Measurements from ENCODE around the gene SLC46A1.
"Not testable (repeated sequence)": the region's sequence is repeated elsewhere in the genome, so short reads cannot be mapped to it uniquely, and the experiment has no call there.

Gene SLC46A1

DNA sequence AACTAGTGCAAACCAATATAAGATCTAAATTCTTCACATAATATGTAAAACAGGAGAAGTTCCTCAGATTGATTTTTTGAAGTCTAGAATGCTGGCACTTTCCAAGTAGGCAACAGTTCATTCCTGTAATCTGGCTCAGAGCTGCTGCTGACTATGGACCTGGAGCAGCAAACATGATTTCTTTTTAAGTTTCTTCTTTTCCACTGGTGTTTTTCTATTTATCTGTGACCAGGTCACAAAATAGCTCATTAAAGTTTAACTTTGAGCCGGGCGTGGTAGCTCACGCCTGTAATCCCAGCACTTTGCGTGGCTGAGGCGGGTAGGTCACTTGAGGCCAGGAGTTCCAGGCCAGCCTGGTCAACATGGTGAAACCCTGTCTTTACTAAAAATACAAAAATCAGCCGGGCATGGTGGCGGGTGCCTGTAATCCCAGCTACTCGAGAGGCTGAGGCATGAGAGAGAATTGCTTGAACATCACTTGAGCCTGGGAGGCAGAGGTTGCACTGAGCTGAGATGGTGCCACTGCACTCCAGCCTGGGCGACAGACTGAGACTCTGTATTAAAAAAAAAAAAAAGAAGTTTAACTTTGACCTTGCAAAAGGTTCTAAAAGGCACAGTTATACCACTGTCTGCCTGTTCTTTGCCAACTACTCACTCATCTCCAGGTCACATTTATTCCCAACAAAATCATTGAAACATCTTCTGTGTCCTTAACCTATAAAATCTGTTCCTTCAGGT is 38.1 kb upstream of the SLC46A1 start:
- Histone ChIP-seq H3K79me1 (ENCODE audit: low read depth, low read length) (no peaks in the 10 kb centered on the region), H3K4me2 (ENCODE audit: insufficient read depth, low read length, poor library complexity, severe bottlenecking) (no peak overlapping the region), H2BK15ac (ENCODE audit: low read length) (no peak overlapping the region), H3K27ac (replicated peaks; ENCODE audit: low read length) (no peak overlapping the region), H3K23ac (ENCODE audit: low read depth, low read length, poor library complexity) (no peak overlapping the region), H2BK5ac (ENCODE audit: low read length) (no peak overlapping the region), H3K4ac (ENCODE audit: low read length) (no peak overlapping the region), H4K91ac (ENCODE audit: low read depth, low read length, poor library complexity) (no peak overlapping the region), H3K14ac (ENCODE audit: low read length) (no peak overlapping the region), H3K9me3 (replicated peaks in 1 of 2; ENCODE audit: control insufficient read depth in 2 of 2, insufficient read depth in 1 of 2, low read depth in 1 of 2, low read length in 2 of 2) (no peaks in the 10 kb centered on the region), H3K9ac (ENCODE audit: low read depth, low read length, poor library complexity) (no peak overlapping the region), H2AFZ (ENCODE audit: low read length) (no peak overlapping the region), H3K4me3 (ENCODE audit: low read length in 2 of 2) (no peak overlapping the region), H4K8ac (ENCODE audit: low read depth, low read length) (no peak overlapping the region), H2BK12ac (ENCODE audit: low read length) (no peak overlapping the region), H3K18ac (ENCODE audit: low read length) (no peak overlapping the region), H3K36me3 (replicated peaks in 1 of 2; ENCODE audit: control insufficient read depth in 2 of 2, insufficient read depth in 2 of 2, low read length in 2 of 2) (no peaks in the 10 kb centered on the region), H3K4me1 (ENCODE audit: control insufficient read depth in 2 of 2, insufficient read depth in 1 of 2, low read depth in 1 of 2, low read length in 2 of 2) (no peaks in the 10 kb centered on the region), H2AK5ac (ENCODE audit: low read depth, low read length) (no peak overlapping the region), H3K27me3 (ENCODE audit: control insufficient read depth in 3 of 3, insufficient read depth in 3 of 3, low read depth in 1 of 3, low read length in 3 of 3) (peaks cover 0 to under 1% (median 0%) of the 10 kb centered on the region in 3 experiments), H2BK120ac (ENCODE audit: low read depth, low read length) (no peak overlapping the region)
- WGBS, 2 donors (ENCODE audit: extremely low coverage in 2 of 2, insufficient read length in 2 of 2, insufficient replicate concordance in 1 of 2) = no CpG with 5 or more reads among the region's 9 CpGs
- no peak for DNase-seq (ENCODE audit: low spot score)

DNA sequence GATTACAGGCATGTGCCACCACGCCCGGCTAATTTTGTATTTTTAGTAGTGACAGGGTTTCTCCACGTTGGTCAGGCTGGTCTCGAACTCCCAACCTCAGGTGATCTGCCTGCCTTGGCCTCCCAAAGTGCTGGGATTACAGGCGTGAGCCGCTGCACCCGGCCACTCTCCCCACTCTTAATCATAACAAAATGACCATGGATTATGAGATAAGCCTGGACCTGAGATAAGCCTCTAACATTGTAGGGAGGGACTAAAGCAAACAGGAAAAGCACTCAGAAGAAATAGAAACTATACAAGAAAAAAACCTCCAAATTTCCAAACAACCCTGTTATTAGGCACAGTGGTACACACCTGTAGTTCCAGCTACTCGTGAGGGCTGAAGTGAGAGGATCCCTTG is 28.3 kb upstream of the SLC46A1 start:
- WGBS, 2 donors (ENCODE audit: extremely low coverage in 2 of 2, insufficient read length in 2 of 2, insufficient replicate concordance in 1 of 2) = no CpG with 5 or more reads among the region's 8 CpGs
- not testable (repeated sequence) for H3K27ac ChIP-seq (replicated peaks; ENCODE audit: low read length); H2AK5ac ChIP-seq (ENCODE audit: low read depth, low read length); H4K8ac ChIP-seq (ENCODE audit: low read depth, low read length); H2BK15ac ChIP-seq (ENCODE audit: low read length); H4K91ac ChIP-seq (ENCODE audit: low read depth, low read length, poor library complexity); H3K4me3 ChIP-seq (ENCODE audit: low read length in 2 of 2); H2AFZ ChIP-seq (ENCODE audit: low read length); H3K18ac ChIP-seq (ENCODE audit: low read length); H3K79me1 ChIP-seq (ENCODE audit: low read depth, low read length); H2BK5ac ChIP-seq (ENCODE audit: low read length); H3K36me3 ChIP-seq (replicated peaks in 1 of 2; ENCODE audit: control insufficient read depth in 2 of 2, insufficient read depth in 2 of 2, low read length in 2 of 2); H3K27me3 ChIP-seq (ENCODE audit: control insufficient read depth in 3 of 3, insufficient read depth in 3 of 3, low read depth in 1 of 3, low read length in 3 of 3); DNase-seq (ENCODE audit: low spot score); H3K9me3 ChIP-seq (replicated peaks in 1 of 2; ENCODE audit: control insufficient read depth in 2 of 2, insufficient read depth in 1 of 2, low read depth in 1 of 2, low read length in 2 of 2); H3K4ac ChIP-seq (ENCODE audit: low read length); H3K23ac ChIP-seq (ENCODE audit: low read depth, low read length, poor library complexity); H3K4me2 ChIP-seq (ENCODE audit: insufficient read depth, low read length, poor library complexity, severe bottlenecking); H3K9ac ChIP-seq (ENCODE audit: low read depth, low read length, poor library complexity); H2BK120ac ChIP-seq (ENCODE audit: low read depth, low read length); H3K14ac ChIP-seq (ENCODE audit: low read length); H2BK12ac ChIP-seq (ENCODE audit: low read length); H3K4me1 ChIP-seq (ENCODE audit: control insufficient read depth in 2 of 2, insufficient read depth in 1 of 2, low read depth in 1 of 2, low read length in 2 of 2)

DNA sequence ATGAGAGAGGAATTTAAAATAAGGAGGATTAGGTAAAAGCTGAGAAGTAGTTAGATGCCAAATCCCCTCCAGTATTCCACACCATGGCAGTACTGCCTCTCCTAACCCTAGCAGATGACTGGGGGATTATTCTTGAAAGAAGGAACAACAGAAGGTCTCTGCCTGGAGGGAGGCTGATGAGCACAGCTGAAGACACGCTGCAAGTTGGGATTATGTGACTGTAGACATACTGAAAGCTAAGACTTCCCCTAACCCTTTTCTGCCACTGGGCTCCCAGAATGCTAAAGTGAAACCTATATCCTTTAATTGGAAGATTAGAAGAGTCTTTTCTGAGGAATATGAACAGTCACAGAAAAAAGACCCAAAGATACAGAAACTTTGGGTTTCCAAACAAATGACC is 27.7 kb upstream of the SLC46A1 start:
- Histone ChIP-seq H2BK5ac (ENCODE audit: low read length) (no peak overlapping the region), H3K9ac (ENCODE audit: low read depth, low read length, poor library complexity) (no peak overlapping the region), H3K4me2 (ENCODE audit: insufficient read depth, low read length, poor library complexity, severe bottlenecking) (no peak overlapping the region), H2AFZ (ENCODE audit: low read length) (no peak overlapping the region), H2BK15ac (ENCODE audit: low read length) (no peak overlapping the region), H3K9me3 (replicated peaks in 1 of 2; ENCODE audit: control insufficient read depth in 2 of 2, insufficient read depth in 1 of 2, low read depth in 1 of 2, low read length in 2 of 2) (no peaks in the 10 kb centered on the region), H4K91ac (ENCODE audit: low read depth, low read length, poor library complexity) (no peak overlapping the region), H2BK12ac (ENCODE audit: low read length) (no peak overlapping the region), H2AK5ac (ENCODE audit: low read depth, low read length) (no peak overlapping the region), H3K36me3 (replicated peaks in 1 of 2; ENCODE audit: control insufficient read depth in 2 of 2, insufficient read depth in 2 of 2, low read length in 2 of 2) (no peaks in the 10 kb centered on the region), H3K4me3 (ENCODE audit: low read length in 2 of 2) (no peak overlapping the region), H3K14ac (ENCODE audit: low read length) (no peak overlapping the region), H3K79me1 (ENCODE audit: low read depth, low read length) (no peaks in the 10 kb centered on the region), H3K23ac (ENCODE audit: low read depth, low read length, poor library complexity) (no peak overlapping the region), H3K18ac (ENCODE audit: low read length) (no peak overlapping the region), H3K4me1 (ENCODE audit: control insufficient read depth in 2 of 2, insufficient read depth in 1 of 2, low read depth in 1 of 2, low read length in 2 of 2) (no peaks in the 10 kb centered on the region), H3K27ac (replicated peaks; ENCODE audit: low read length) (no peak overlapping the region), H2BK120ac (ENCODE audit: low read depth, low read length) (no peak overlapping the region), H4K8ac (ENCODE audit: low read depth, low read length) (no peak overlapping the region), H3K4ac (ENCODE audit: low read length) (no peak overlapping the region), H3K27me3 (ENCODE audit: control insufficient read depth in 3 of 3, insufficient read depth in 3 of 3, low read depth in 1 of 3, low read length in 3 of 3) (no peaks in the 10 kb centered on the region)
- DNase-seq (ENCODE audit: low spot score) = no peak
- no CpG with 5 or more reads among the region's 1 CpG for WGBS, 2 donors (ENCODE audit: extremely low coverage in 2 of 2, insufficient read length in 2 of 2, insufficient replicate concordance in 1 of 2)

DNA sequence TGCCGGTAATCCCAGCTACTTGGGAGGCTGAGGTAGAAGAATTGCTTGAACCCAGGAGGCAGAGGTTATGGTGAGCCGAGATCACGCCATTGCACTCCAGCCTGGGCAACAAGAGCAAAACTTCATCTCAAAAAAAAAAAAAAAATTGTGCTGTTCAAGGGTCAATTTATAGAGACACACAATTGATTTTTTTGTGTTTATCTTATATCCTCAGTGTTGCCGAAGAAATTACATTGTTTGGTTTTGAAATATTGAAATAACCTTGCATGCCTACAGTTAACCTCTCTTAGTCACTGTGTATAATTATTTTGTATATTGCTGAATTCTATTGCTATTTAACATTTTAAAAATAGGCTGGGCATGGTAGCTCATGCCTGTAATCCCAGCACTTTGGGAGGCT is 22.0 kb upstream of the SLC46A1 start:
- H4K91ac ChIP-seq (ENCODE audit: low read depth, low read length, poor library complexity); H3K9ac ChIP-seq (ENCODE audit: low read depth, low read length, poor library complexity); H2BK5ac ChIP-seq (ENCODE audit: low read length); DNase-seq (ENCODE audit: low spot score); H3K4me2 ChIP-seq (ENCODE audit: insufficient read depth, low read length, poor library complexity, severe bottlenecking); H2AFZ ChIP-seq (ENCODE audit: low read length); H2AK5ac ChIP-seq (ENCODE audit: low read depth, low read length); H3K79me1 ChIP-seq (ENCODE audit: low read depth, low read length); H3K4ac ChIP-seq (ENCODE audit: low read length); H2BK12ac ChIP-seq (ENCODE audit: low read length); H3K27ac ChIP-seq (replicated peaks; ENCODE audit: low read length); H3K36me3 ChIP-seq (replicated peaks in 1 of 2; ENCODE audit: control insufficient read depth in 2 of 2, insufficient read depth in 2 of 2, low read length in 2 of 2); H3K23ac ChIP-seq (ENCODE audit: low read depth, low read length, poor library complexity); H2BK15ac ChIP-seq (ENCODE audit: low read length); H2BK120ac ChIP-seq (ENCODE audit: low read depth, low read length); H3K4me1 ChIP-seq (ENCODE audit: control insufficient read depth in 2 of 2, insufficient read depth in 1 of 2, low read depth in 1 of 2, low read length in 2 of 2); H4K8ac ChIP-seq (ENCODE audit: low read depth, low read length); H3K4me3 ChIP-seq (ENCODE audit: low read length in 2 of 2); H3K18ac ChIP-seq (ENCODE audit: low read length); H3K9me3 ChIP-seq (replicated peaks in 1 of 2; ENCODE audit: control insufficient read depth in 2 of 2, insufficient read depth in 1 of 2, low read depth in 1 of 2, low read length in 2 of 2); H3K14ac ChIP-seq (ENCODE audit: low read length): not testable (repeated sequence)
- H3K27me3 ChIP-seq (ENCODE audit: control insufficient read depth in 3 of 3, insufficient read depth in 3 of 3, low read depth in 1 of 3, low read length in 3 of 3) = peaks cover 0 to 11% (median 0%) of the 10 kb centered on the region in 3 experiments
- no CpG with 5 or more reads among the region's 4 CpGs for WGBS, 2 donors (ENCODE audit: extremely low coverage in 2 of 2, insufficient read length in 2 of 2, insufficient replicate concordance in 1 of 2)

Data from neuronal stem cell (in vitro differentiated cells).